Thoracic aorta (tissue), 2 donors: ENCODE results near the gene PRTFDC1. TPM values are rescaled to one million over a fixed set of nuclear protein-coding genes. Genes with fewer than 3 reads are reported as not detected.
"Not testable (repeated sequence)": the region's sequence is repeated elsewhere in the genome, so short reads cannot be mapped to it uniquely, and the experiment has no call there.

ENCODE experiments used
- ATAC-seq: fragments of 150-250 bp; one replicate; pipeline ENCODE4 v1.8.0; 2017; ENCODE audit warnings: low read depth; ENCODE audit not compliant: insufficient number of reproducible peaks, low FRiP score
- DNase-seq: peaks from one replicate; pipeline ENCODE4 v3.0.0-alpha.2; 2020; ENCODE audit warnings: low spot score
- H3K27ac ChIP-seq, 2 donors: fragments of 200-600 bp; sonication (generic); 1 replicate in 1 of 2; 2 replicates in 1 of 2; pipeline ENCODE4 v1.5.1; 2016; ENCODE audit warnings: mild to moderate bottlenecking in 2 of 2, moderate library complexity in 2 of 2
- H3K27me3 ChIP-seq: fragments of 200-600 bp; sonication (generic); replicated peaks from 2 replicates; pipeline ENCODE4 v1.6.0; 2016; ENCODE audit warnings: mild to moderate bottlenecking; ENCODE audit not compliant: insufficient read depth
- H3K36me3 ChIP-seq: fragments of 200-600 bp; sonication (generic); one replicate; pipeline ENCODE4 v1.5.1; 2016
- H3K4me1 ChIP-seq, 2 donors: fragments of 200-600 bp; sonication (generic); 1 replicate in 1 of 2; 2 replicates in 1 of 2; pipeline versions ENCODE4 v1.5.1 to v1.6.0; 2016; ENCODE audit warnings: low read depth in 2 of 2, mild to moderate bottlenecking in 1 of 2; ENCODE audit not compliant: control insufficient read depth in 1 of 2
- H3K4me3 ChIP-seq: fragments of 200-600 bp; sonication (generic); 2 replicates; pipeline ENCODE4 v1.5.1; 2016; ENCODE audit warnings: mild to moderate bottlenecking
- H3K9me3 ChIP-seq: fragments of 200-600 bp; sonication (generic); 2 replicates; pipeline ENCODE4 v1.5.1; 2016
- CTCF ChIP-seq: fragments of 200-600 bp; sonication (generic); IDR thresholded peaks from one replicate; pipeline ENCODE4 v1.5.1; 2019; ENCODE audit warnings: antibody characterized with exemption
- total RNA-seq, 2 donors: library from RNA; depleted of rRNA; stranded (reverse); fragments of >200 nt; gene quantifications; one replicate each; pipeline versions ENCODE4 v1.1.0 to v1.2.3, GENCODE V29; 2016

The PRTFDC1 gene
- total RNA-seq, 2 donors from 2014 or later = 6.2 to 7.3 TPM

- Histone ChIP-seq H3K36me3 (no peaks in the 10 kb centered on the region), H3K4me1 (no peaks in the 10 kb centered on the region), H3K4me3 (no peak overlapping the region), H3K27ac (no peak overlapping the region), H3K9me3 (no peaks in the 10 kb centered on the region), H3K27me3 (no peaks in the 10 kb centered on the region)
- DNase-seq = no peak
- ATAC-seq = no peak
- TF ChIP-seq CTCF = no peak
These were observed 107.7 kb downstream of the PRTFDC1 start for GRCh38 chr10:24844742-24845141.

- DNase-seq = no peak
- H3K4me3 ChIP-seq = no peak overlapping the region
- TF ChIP-seq CTCF = no peak
- no peaks in the 10 kb centered on the region for H3K36me3 ChIP-seq
- ATAC-seq = no peak
- no peaks in the 10 kb centered on the region for H3K27me3 ChIP-seq
- H3K9me3 ChIP-seq = no peaks in the 10 kb centered on the region
- no peak overlapping the region for H3K27ac ChIP-seq
- H3K4me1 ChIP-seq = no peaks in the 10 kb centered on the region
These were observed 109.2 kb downstream of the PRTFDC1 start for GRCh38 chr10:24843256-24843655.

- no peaks in the 10 kb centered on the region for H3K4me1 ChIP-seq
- no peaks in the 10 kb centered on the region for H3K36me3 ChIP-seq
- TF ChIP-seq CTCF = no peak
- H3K27ac ChIP-seq = no peak overlapping the region
- DNase-seq (no peak), ATAC-seq (no peak)
- no peaks in the 10 kb centered on the region for H3K9me3 ChIP-seq
- no peak overlapping the region for H3K4me3 ChIP-seq
- H3K27me3 ChIP-seq = no peaks in the 10 kb centered on the region
These were observed 109.5 kb downstream of the PRTFDC1 start for GRCh38 chr10:24842856-24843255.

GRCh38 chr10:24841530-24841929, 110.9 kb downstream of the PRTFDC1 start:
- no peaks in the 10 kb centered on the region for H3K27me3 ChIP-seq
- no peaks in the 10 kb centered on the region for H3K9me3 ChIP-seq
- ATAC-seq (no peak), DNase-seq (no peak)
- TF ChIP-seq CTCF = no peak
- no peak overlapping the region for H3K27ac ChIP-seq
- H3K4me1 ChIP-seq = no peaks in the 10 kb centered on the region
- H3K4me3 ChIP-seq = no peak overlapping the region
- H3K36me3 ChIP-seq = no peaks in the 10 kb centered on the region

- no peaks in the 10 kb centered on the region for H3K9me3 ChIP-seq
- H3K27me3 ChIP-seq = no peaks in the 10 kb centered on the region
- no peaks in the 10 kb centered on the region for H3K36me3 ChIP-seq
- no peaks in the 10 kb centered on the region for H3K4me1 ChIP-seq
- no peak for DNase-seq
- H3K4me3 ChIP-seq = no peak overlapping the region
- TF ChIP-seq CTCF = no peak
- no peak for ATAC-seq
- H3K27ac ChIP-seq = no peak overlapping the region
These were observed 111.6 kb downstream of the PRTFDC1 start for GRCh38 chr10:24840784-24841183.

- H3K4me1 ChIP-seq, H3K9me3 ChIP-seq, DNase-seq, ATAC-seq, H3K36me3 ChIP-seq, H3K27me3 ChIP-seq, H3K4me3 ChIP-seq, H3K27ac ChIP-seq: not testable (repeated sequence)
These were observed 114.6 kb downstream of the PRTFDC1 start for GRCh38 chr10:24837781-24838180.
